Measurements from ENCODE around the gene C9orf85.

DNA sequence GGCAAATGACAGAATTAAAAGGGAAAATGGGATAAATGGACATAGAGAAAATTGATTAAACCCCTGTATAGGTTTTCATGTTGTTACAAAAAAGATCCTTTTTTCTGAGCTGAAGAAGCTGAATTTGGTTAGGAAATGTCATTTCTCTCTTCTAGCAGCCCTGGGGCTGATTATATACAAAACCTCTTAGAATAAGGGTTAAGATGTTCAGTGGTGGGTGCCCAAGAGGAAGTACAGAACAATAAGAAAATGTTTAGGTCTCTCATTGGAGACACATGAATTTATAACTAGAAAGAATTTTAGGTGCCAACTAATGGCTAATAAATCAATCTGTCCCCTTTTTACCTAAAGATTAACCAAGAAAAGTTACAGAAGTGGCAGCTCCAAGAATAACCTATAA is 14.7 kb upstream of the C9orf85 start:
- TF ChIP-seq, protein P1, sequence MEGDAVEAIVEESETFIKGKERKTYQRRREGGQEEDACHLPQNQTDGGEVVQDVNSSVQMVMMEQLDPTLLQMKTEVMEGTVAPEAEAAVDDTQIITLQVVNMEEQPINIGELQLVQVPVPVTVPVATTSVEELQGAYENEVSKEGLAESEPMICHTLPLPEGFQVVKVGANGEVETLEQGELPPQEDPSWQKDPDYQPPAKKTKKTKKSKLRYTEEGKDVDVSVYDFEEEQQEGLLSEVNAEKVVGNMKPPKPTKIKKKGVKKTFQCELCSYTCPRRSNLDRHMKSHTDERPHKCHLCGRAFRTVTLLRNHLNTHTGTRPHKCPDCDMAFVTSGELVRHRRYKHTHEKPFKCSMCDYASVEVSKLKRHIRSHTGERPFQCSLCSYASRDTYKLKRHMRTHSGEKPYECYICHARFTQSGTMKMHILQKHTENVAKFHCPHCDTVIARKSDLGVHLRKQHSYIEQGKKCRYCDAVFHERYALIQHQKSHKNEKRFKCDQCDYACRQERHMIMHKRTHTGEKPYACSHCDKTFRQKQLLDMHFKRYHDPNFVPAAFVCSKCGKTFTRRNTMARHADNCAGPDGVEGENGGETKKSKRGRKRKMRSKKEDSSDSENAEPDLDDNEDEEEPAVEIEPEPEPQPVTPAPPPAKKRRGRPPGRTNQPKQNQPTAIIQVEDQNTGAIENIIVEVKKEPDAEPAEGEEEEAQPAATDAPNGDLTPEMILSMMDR (IDR thresholded peaks at IDR 0.05), result no peak
- no peak for TF ChIP-seq EP300 (IDR thresholded peaks at IDR 0.05)
- TF ChIP-seq POLR2A (IDR thresholded peaks at IDR 0.05), result no peak
- no peak for TF ChIP-seq POLR2AphosphoS5 (IDR thresholded peaks at IDR 0.05)
